Liver (tissue), 3 donors: ENCODE results near the gene SLC25A42.

Source experiments
- ATF3 ChIP-seq: IDR thresholded peaks from 2 replicates; pipeline ENCODE4 v1.6.1; 2016; ENCODE audit warnings: antibody characterized with exemption
- CTCF ChIP-seq: fragments of 150-350 bp; IDR thresholded peaks from 2 replicates; pipeline ENCODE4 v1.5.1; 2017; ENCODE audit warnings: improper control_type of control experiment, low read depth, low read length; ENCODE audit not compliant: missing input control
- FOXA1 ChIP-seq: IDR thresholded peaks from 2 replicates; pipeline ENCODE4 v1.6.1; 2016; ENCODE audit warnings: antibody characterized with exemption
- HNF4A ChIP-seq, 2 donors: conservative IDR thresholded peaks; 2 replicates each; pipeline ENCODE4 v1.6.1; 2016; ENCODE audit warnings: antibody characterized with exemption in 2 of 2, mild to moderate bottlenecking in 2 of 2
- JUND ChIP-seq, 2 donors: IDR thresholded peaks; 2 replicates each; pipeline ENCODE4 v1.6.1; 2016; ENCODE audit warnings: antibody characterized with exemption in 2 of 2
- MAX ChIP-seq: IDR thresholded peaks from 2 replicates; pipeline ENCODE4 v1.6.1; 2016; ENCODE audit warnings: antibody characterized with exemption
- RAD21 ChIP-seq, 2 donors: IDR thresholded peaks; 2 replicates each; pipeline ENCODE4 v1.6.1; 2016; ENCODE audit warnings: antibody characterized with exemption in 2 of 2, mild to moderate bottlenecking in 2 of 2
- RXRA ChIP-seq, 2 donors: IDR thresholded peaks; 2 replicates each; pipeline ENCODE4 v1.6.1; 2017 to 2018; ENCODE audit warnings: antibody characterized with exemption in 2 of 2, mild to moderate bottlenecking in 1 of 2
- TAF1 ChIP-seq: conservative IDR thresholded peaks from 2 replicates; pipeline ENCODE4 v1.6.1; 2016; ENCODE audit warnings: antibody characterized with exemption, mild to moderate bottlenecking
- YY1 ChIP-seq: IDR thresholded peaks from 2 replicates; pipeline ENCODE4 v1.6.1; 2016; ENCODE audit warnings: antibody characterized with exemption, mild to moderate bottlenecking
- ZBTB33 ChIP-seq: IDR thresholded peaks from 2 replicates; pipeline ENCODE4 v1.6.1; 2016; ENCODE audit warnings: antibody characterized with exemption
- donor health status: healthy.
- donor health status: healthy.

- TF ChIP-seq JUND (IDR thresholded peaks at IDR 0.05): no peak
- no peak for TF ChIP-seq CTCF
- no peak for TF ChIP-seq TAF1
- no peak for TF ChIP-seq ZBTB33
- TF ChIP-seq FOXA1: no peak
- no peak for TF ChIP-seq RAD21 (IDR thresholded peaks at IDR 0.05)
- no peak for TF ChIP-seq RXRA (IDR thresholded peaks at IDR 0.05)
- TF ChIP-seq YY1: no peak
- TF ChIP-seq ATF3: no peak
- no peak for TF ChIP-seq MAX
- TF ChIP-seq HNF4A (conservative IDR thresholded peaks at IDR 0.05): no peak
These were observed 70.9 kb downstream of the SLC25A42 start for GRCh38 chr19:19134687-19135158.
